Measurements from ENCODE around the gene IP6K3. TPM values are rescaled to one million over a fixed set of nuclear protein-coding genes. Genes with fewer than 3 reads are reported as not detected.

The IP6K3 gene
- total RNA-seq, 4 donors from 2014 or later = 0.32 to 5.5 (median 2.8) TPM

DNA sequence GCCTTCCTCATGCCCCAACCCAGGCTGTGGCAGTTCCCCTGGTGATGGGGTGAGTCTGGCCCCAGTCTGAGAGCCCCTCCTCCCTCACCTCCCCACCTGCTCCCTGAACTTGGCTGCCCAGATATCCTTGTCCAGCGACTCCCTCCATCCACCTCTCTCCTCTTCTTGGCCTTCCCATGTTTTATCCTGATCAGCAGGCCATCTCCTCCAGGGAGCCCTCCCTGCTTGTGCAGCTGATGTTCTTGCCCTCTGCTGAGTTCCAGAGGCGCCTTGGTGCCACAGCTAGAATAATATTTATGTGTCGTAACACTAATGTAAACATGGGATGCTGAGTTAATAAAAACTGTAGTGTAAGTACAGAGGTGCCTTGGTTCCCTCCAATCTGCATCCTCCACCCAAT lies 10.4 kb upstream of the IP6K3 start:
- no peaks in the 10 kb centered on the region for H3K9me3 ChIP-seq
- WGBS, 2 donors (ENCODE audit: low coverage in 1 of 2) = 56 to 70% methylated on average over 3 of the region's 3 CpGs
- no peak overlapping the region for H3K4me3 ChIP-seq
- no peak for TF ChIP-seq EP300 (IDR thresholded peaks at IDR 0.05)
- TF ChIP-seq POLR2A (IDR thresholded peaks at IDR 0.05) = no peak
- no peak for TF ChIP-seq CTCF (IDR thresholded peaks at IDR 0.05)
- TF ChIP-seq POLR2AphosphoS5 (IDR thresholded peaks at IDR 0.05) = no peak
- no peak for ATAC-seq
- peaks cover 14% of the 10 kb centered on the region for H3K27me3 ChIP-seq
- H3K27ac ChIP-seq = no peak overlapping the region
- peaks cover 0 to 7% (median 0%) of the 10 kb centered on the region in 3 donors for H3K4me1 ChIP-seq
- no peaks in the 10 kb centered on the region for H3K36me3 ChIP-seq

DNA sequence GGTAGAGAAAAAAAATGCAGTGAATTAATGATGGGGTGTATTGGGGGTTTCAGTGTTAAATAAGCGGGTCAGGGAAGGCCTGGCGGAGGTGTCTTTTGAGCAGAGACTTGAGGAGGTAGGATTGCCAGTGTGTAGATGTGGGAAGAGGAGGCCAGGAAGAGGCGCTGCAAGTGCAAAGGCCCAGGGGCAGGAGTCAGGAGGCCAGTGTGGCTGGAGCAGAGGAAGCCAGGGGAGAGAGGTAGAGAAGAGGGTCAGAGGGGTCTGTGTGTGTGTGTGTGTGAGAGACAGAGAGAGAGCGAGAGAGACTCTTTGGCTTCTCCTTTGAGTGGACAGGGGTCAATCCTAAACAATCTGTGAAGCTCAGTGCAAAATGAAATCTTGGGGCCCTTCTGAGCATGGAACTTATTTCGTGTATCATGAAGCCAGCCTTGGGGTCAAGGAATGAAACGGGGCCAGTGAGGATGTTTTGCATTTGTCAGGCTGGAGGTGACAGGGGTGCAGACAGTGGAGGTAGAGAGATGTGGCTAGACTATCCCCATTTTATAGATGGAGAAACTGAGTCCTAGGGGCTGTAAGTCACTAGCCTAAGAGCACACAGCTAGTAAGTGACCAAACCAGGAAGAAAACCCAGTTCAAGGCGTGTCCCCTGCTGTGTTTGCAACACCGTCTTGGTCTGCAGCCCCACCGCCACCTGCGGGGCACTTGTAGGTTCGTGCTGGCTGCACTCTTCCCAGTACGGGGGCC lies 9.7 kb upstream of the IP6K3 start:
- H3K27ac ChIP-seq = no peak overlapping the region
- no peak for ATAC-seq
- WGBS, 2 donors (ENCODE audit: low coverage in 1 of 2) = 74 to 92% methylated on average over 6 to 7 of the region's 12 CpGs
- TF ChIP-seq POLR2A (IDR thresholded peaks at IDR 0.05) = no peak
- TF ChIP-seq POLR2AphosphoS5 (IDR thresholded peaks at IDR 0.05) = no peak
- TF ChIP-seq EP300 (IDR thresholded peaks at IDR 0.05) = no peak
- no peak for TF ChIP-seq CTCF (IDR thresholded peaks at IDR 0.05)
- peaks cover 0 to under 1% (median 0%) of the 10 kb centered on the region in 3 donors for H3K4me1 ChIP-seq
- no peak overlapping the region for H3K4me3 ChIP-seq
- H3K36me3 ChIP-seq = no peaks in the 10 kb centered on the region
- H3K27me3 ChIP-seq = peaks cover 18% of the 10 kb centered on the region
- H3K9me3 ChIP-seq = no peaks in the 10 kb centered on the region

DNA sequence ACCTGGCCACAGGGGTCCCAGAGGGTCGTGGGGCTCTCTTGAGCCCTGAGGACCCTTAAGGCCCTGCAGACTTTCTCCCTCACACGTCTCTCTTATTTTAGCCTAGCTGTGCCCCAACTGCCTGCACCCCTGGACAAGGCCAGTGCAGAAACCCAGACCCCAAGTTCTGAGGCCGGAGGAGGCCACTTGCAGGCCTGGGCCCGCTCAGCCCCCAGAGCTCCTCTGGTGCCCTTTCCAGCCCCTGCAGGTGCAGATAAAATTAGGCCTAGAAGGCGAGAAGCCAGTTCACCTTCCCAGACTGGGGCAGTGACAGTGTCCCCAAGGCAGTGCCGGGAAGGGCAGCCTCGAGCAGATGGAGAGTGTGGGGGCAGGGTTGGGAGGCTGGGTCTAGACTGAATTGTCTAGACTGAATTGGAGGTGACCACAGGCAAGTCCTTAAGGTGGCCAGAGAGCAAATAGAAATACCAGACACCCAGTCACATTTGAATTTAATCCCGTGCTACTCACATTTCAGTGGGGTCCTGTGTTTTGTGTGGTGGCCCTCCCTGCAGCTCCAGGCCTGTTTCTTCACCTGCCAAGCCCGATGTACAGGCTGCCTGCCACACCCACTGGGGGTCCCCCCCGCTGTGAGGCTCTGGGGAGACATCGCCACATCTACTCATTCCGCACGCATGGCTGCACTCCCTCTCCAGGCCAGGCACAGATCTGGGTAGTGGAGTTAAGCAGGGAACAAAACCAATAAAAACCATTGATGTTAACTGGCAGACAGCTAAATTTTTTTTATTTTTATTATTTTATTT lies 8.6 kb upstream of the IP6K3 start:
- no peaks in the 10 kb centered on the region for H3K9me3 ChIP-seq
- H3K36me3 ChIP-seq = no peaks in the 10 kb centered on the region
- TF ChIP-seq POLR2A (IDR thresholded peaks at IDR 0.05) (no peak), EP300 (IDR thresholded peaks at IDR 0.05) (no peak), POLR2AphosphoS5 (IDR thresholded peaks at IDR 0.05) (no peak)
- H3K27ac ChIP-seq = no peak overlapping the region
- H3K4me3 ChIP-seq = no peak overlapping the region
- ATAC-seq = no peak
- H3K4me1 ChIP-seq = no peaks in the 10 kb centered on the region
- H3K27me3 ChIP-seq = peaks cover 18% of the 10 kb centered on the region
- WGBS, 2 donors (ENCODE audit: low coverage in 1 of 2) = 73 to 89% methylated on average over 3 to 5 of the region's 13 CpGs

GRCh38 chr6:33754222-33754621 lies 7.5 kb upstream of the IP6K3 start:
- peaks cover 18% of the 10 kb centered on the region for H3K27me3 ChIP-seq
- H3K4me3 ChIP-seq = no peak overlapping the region
- no peaks in the 10 kb centered on the region for H3K4me1 ChIP-seq
- no peaks in the 10 kb centered on the region for H3K9me3 ChIP-seq
- 78 to 85% methylated on average over 6 to 10 of the region's 11 CpGs for WGBS, 2 donors (ENCODE audit: low coverage in 1 of 2)
- TF ChIP-seq EP300 (IDR thresholded peaks at IDR 0.05) = no peak
- no peak overlapping the region for H3K27ac ChIP-seq
- no peaks in the 10 kb centered on the region for H3K36me3 ChIP-seq
- ATAC-seq = no peak

DNA sequence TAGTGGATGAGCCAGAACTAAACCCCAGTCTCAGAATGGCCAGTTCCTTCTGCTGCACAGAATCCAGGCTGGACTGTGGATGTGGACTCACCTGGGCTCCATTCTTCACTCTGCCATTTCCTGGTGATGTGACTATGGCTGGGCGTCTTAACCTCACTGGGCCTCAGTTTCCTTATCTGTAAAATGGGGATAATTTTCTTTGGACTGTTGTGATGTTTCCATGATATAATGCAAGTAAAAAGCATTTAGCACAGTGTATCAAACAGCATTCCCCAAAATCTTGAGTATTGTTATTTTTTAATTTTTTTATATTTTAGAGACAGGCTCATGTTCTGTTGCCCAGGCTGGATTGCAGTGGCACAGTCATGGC lies 5.9 kb upstream of the IP6K3 start:
- no peaks in the 10 kb centered on the region for H3K36me3 ChIP-seq
- H3K27ac ChIP-seq = no peak overlapping the region
- no peak for ATAC-seq
- TF ChIP-seq POLR2A (IDR thresholded peaks at IDR 0.05) = no peak
- TF ChIP-seq EP300 (IDR thresholded peaks at IDR 0.05) = no peak
- TF ChIP-seq POLR2AphosphoS5 (IDR thresholded peaks at IDR 0.05) = no peak
- TF ChIP-seq CTCF (IDR thresholded peaks at IDR 0.05) = no peak
- H3K4me3 ChIP-seq = no peak overlapping the region
- no peaks in the 10 kb centered on the region for H3K4me1 ChIP-seq
- H3K27me3 ChIP-seq = peaks cover 18% of the 10 kb centered on the region
- WGBS, 2 donors (ENCODE audit: low coverage in 1 of 2) = 89% methylated on average over 1 of the region's 1 CpG; no CpG with 5 or more reads in 1 of the 2 donors
- H3K9me3 ChIP-seq = no peaks in the 10 kb centered on the region
